K562 (cell line): ENCODE results near the gene RDH5. TPM values are rescaled to one million over a fixed set of nuclear protein-coding genes. Genes with fewer than 3 reads are reported as not detected.

ENCODE experiments used
- BMI1 ChIP-seq: fragments of 150-350 bp; IDR thresholded peaks from 2 replicates; pipeline ENCODE4 v1.6.1; 2014; ENCODE audit warnings: low read length
- MEF2A ChIP-seq: IDR thresholded peaks from 2 replicates; pipeline ENCODE4 v1.6.1; 2011; ENCODE audit warnings: low read depth, mild to moderate bottlenecking, low read length, moderate library complexity; ENCODE audit not compliant: control insufficient read depth
- ZBED1 ChIP-seq: IDR thresholded peaks from 2 replicates; pipeline ENCODE4 v1.6.1; 2014
- ZNF133 ChIP-seq: fragments of 250-450 bp; sonication (Bioruptor Pico); IDR thresholded peaks from 2 replicates; pipeline ENCODE4 v1.4.0; 2020; ENCODE audit warnings: mild to moderate bottlenecking
- polyA plus RNA-seq, 8 experiments: library from polyadenylated mRNA; depleted of rRNA in 4 of 8; stranded (reverse) in 5 of 8; unstranded in 3 of 8; fragments of >200 nt; fragmentation: Nextera tagmentation in 2 of 8; fragmentation: Illumina TruSeq in 1 of 8; extraction: Ambion mirVana in 2 of 8; extraction: Trizol in 1 of 8; gene quantifications; 2 replicates each; pipeline versions ENCODE4 v1.2.1 to v1.2.3, GENCODE V29; 2011 to 2014; ENCODE audit warnings: inconsistent platforms in 1 of 8, missing spikeins in 1 of 8
- total RNA-seq, 7 experiments: library from RNA; depleted of rRNA in 6 of 7; stranded (reverse); fragments of >200 nt in 6 of 7; fragmentation: Illumina TruSeq in 2 of 7; extraction: Trizol in 2 of 7; gene quantifications; 2 replicates each; pipeline versions ENCODE4 v1.2.1 to v1.2.3, GENCODE V29; 2011 to 2021; ENCODE audit warnings: low replicate concordance in 1 of 7
- TF ChIP-seq, protein P1 (sequence below), 2 experiments: fragments of 450-650 bp; formaldehyde crosslinking in 1 of 2; IDR thresholded peaks; 2 replicates each; pipeline versions ENCODE4 v1.4.0 to v1.6.1; 2014 to 2020; ENCODE audit warnings: mild to moderate bottlenecking in 2 of 2, borderline replicate concordance in 1 of 2, low read depth in 1 of 2

The RDH5 gene
- total and polyA plus RNA-seq, 9 of the 15 experiments (the other 6 are each of a cell fraction or from before 2014, with no cell fraction given): 0.28 to 2.0 (median 1.1) TPM; not detected in 1

- TF ChIP-seq, protein P1, sequence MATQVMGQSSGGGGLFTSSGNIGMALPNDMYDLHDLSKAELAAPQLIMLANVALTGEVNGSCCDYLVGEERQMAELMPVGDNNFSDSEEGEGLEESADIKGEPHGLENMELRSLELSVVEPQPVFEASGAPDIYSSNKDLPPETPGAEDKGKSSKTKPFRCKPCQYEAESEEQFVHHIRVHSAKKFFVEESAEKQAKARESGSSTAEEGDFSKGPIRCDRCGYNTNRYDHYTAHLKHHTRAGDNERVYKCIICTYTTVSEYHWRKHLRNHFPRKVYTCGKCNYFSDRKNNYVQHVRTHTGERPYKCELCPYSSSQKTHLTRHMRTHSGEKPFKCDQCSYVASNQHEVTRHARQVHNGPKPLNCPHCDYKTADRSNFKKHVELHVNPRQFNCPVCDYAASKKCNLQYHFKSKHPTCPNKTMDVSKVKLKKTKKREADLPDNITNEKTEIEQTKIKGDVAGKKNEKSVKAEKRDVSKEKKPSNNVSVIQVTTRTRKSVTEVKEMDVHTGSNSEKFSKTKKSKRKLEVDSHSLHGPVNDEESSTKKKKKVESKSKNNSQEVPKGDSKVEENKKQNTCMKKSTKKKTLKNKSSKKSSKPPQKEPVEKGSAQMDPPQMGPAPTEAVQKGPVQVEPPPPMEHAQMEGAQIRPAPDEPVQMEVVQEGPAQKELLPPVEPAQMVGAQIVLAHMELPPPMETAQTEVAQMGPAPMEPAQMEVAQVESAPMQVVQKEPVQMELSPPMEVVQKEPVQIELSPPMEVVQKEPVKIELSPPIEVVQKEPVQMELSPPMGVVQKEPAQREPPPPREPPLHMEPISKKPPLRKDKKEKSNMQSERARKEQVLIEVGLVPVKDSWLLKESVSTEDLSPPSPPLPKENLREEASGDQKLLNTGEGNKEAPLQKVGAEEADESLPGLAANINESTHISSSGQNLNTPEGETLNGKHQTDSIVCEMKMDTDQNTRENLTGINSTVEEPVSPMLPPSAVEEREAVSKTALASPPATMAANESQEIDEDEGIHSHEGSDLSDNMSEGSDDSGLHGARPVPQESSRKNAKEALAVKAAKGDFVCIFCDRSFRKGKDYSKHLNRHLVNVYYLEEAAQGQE (IDR thresholded peaks at IDR 0.05; ENCODE audit: borderline replicate concordance): no peak
- TF ChIP-seq, protein P1 (CRISPR knock-in tag; IDR thresholded peaks at IDR 0.05; ENCODE audit: low read depth): no peak
- TF ChIP-seq ZBED1 (no peak), ZNF133 (CRISPR knock-in tag) (no peak), MEF2A (no peak), BMI1 (no peak)
- TF ChIP-seq, all 486 proteins: peak for 0
These were observed 24.1 kb upstream of the RDH5 start (continued) for GRCh38 chr12:55696141-55696540.
